ENCODE measurements around the gene ZBTB5. TPM values are rescaled to one million over a fixed set of nuclear protein-coding genes. Genes with fewer than 3 reads are reported as not detected.

Gene ZBTB5
- total and polyA plus RNA-seq, 9 of the 15 experiments (the other 6 are each of a cell fraction or from before 2014, with no cell fraction given), result 2.3 to 43.2 (median 15.5) TPM

GRCh38 chr9:37433867-37434371 lies 31.3 kb downstream of the ZBTB5 start:
- WGBS (ENCODE audit: insufficient coverage, low coverage, missing lambda C conversion rate), result 93% methylated on average over 7 of the region's 7 CpGs
- intact Hi-C loops (cut with micrococcal nuclease) (no loop called here), in situ Hi-C loops (cut with MboI) (no loop called here)
- no peaks in the 10 kb centered on the region for H3K9me3 ChIP-seq (replicated peaks; ENCODE audit: control insufficient read depth, insufficient read depth, low read depth, low read length)
- FAIRE-seq (no peak), DNase-seq (ENCODE audit: extremely low read depth in 1 of 4, low spot score in 3 of 4) (no peak), ATAC-seq (no peak)
- peak overlapping the region in 1 of 2 experiments; percentile 15; a peak in 1 of 4 replicates for H3K9ac ChIP-seq (ENCODE audit: insufficient read depth in 1 of 2, low read depth in 2 of 2, low read length in 2 of 2)
- no peak overlapping the region for H3K27ac ChIP-seq (ENCODE audit: extremely low read depth, low read depth, low read length)
- no TSS peak for BruUV-seq (replicated peaks)
- no peaks in the 10 kb centered on the region for H3K27me3 ChIP-seq (ENCODE audit: control insufficient read depth in 2 of 2, insufficient read depth in 2 of 2, low read length in 2 of 2)
- ChIA-PET POLR2A (interaction anchor here (0.7 to 2.7 kb wide), 5 partner anchors 8 to 158 kb away, joined by 3 to 10 read pairs (median 5); no protein-coding TSS in a partner anchor), CTCF (ENCODE audit: low intra/inter-chr PET ratio) (no interaction called here)
- H2AFZ ChIP-seq (ENCODE audit: low read depth, low read length), result no peak overlapping the region
- H3K4me2 ChIP-seq (ENCODE audit: insufficient read depth, low read length), result no peak overlapping the region
- H3K36me3 ChIP-seq (ENCODE audit: control insufficient read depth, insufficient read depth, low read length), result peaks cover 99% of the 10 kb centered on the region
- peaks cover 20% of the 10 kb centered on the region for H4K20me1 ChIP-seq (replicated peaks; ENCODE audit: control insufficient read depth, insufficient read depth, low read length)
- H3K79me2 ChIP-seq (ENCODE audit: control insufficient read depth, insufficient read depth, low read length), result peaks cover 6% of the 10 kb centered on the region; the same call in 2 of the 3 replicates
- H3K4me3 ChIP-seq, result no peak overlapping the region
- peaks cover 0 to 4% of the 10 kb centered on the region in 2 experiments; a peak in 2 of 5 replicates for H3K4me1 ChIP-seq (replicated peaks in 1 of 2; ENCODE audit: control insufficient read depth in 2 of 2, insufficient read depth in 2 of 2, low read length in 2 of 2)
- H3K9me1 ChIP-seq (ENCODE audit: control insufficient read depth, insufficient read depth, low read length), result no peaks in the 10 kb centered on the region
- TF ChIP-seq HNRNPH1 (optimal IDR thresholded peaks at IDR 0.05; ENCODE audit: low read depth, low read length), result no peak
- TF ChIP-seq ARID1B (IDR thresholded peaks at IDR 0.05), result no peak
- TF ChIP-seq POU5F1 (IDR thresholded peaks at IDR 0.05; ENCODE audit: borderline replicate concordance, low read depth, low read length, partially characterized antibody), result no peak
- no peak for TF ChIP-seq NR2C1 (IDR thresholded peaks at IDR 0.05)
- no peak for TF ChIP-seq NR2C1 (tag; IDR thresholded peaks at IDR 0.05)
- TF ChIP-seq RBM25 (IDR thresholded peaks at IDR 0.05; ENCODE audit: low read depth, low read length, severe bottlenecking), result no peak
- TF ChIP-seq, protein P1, sequence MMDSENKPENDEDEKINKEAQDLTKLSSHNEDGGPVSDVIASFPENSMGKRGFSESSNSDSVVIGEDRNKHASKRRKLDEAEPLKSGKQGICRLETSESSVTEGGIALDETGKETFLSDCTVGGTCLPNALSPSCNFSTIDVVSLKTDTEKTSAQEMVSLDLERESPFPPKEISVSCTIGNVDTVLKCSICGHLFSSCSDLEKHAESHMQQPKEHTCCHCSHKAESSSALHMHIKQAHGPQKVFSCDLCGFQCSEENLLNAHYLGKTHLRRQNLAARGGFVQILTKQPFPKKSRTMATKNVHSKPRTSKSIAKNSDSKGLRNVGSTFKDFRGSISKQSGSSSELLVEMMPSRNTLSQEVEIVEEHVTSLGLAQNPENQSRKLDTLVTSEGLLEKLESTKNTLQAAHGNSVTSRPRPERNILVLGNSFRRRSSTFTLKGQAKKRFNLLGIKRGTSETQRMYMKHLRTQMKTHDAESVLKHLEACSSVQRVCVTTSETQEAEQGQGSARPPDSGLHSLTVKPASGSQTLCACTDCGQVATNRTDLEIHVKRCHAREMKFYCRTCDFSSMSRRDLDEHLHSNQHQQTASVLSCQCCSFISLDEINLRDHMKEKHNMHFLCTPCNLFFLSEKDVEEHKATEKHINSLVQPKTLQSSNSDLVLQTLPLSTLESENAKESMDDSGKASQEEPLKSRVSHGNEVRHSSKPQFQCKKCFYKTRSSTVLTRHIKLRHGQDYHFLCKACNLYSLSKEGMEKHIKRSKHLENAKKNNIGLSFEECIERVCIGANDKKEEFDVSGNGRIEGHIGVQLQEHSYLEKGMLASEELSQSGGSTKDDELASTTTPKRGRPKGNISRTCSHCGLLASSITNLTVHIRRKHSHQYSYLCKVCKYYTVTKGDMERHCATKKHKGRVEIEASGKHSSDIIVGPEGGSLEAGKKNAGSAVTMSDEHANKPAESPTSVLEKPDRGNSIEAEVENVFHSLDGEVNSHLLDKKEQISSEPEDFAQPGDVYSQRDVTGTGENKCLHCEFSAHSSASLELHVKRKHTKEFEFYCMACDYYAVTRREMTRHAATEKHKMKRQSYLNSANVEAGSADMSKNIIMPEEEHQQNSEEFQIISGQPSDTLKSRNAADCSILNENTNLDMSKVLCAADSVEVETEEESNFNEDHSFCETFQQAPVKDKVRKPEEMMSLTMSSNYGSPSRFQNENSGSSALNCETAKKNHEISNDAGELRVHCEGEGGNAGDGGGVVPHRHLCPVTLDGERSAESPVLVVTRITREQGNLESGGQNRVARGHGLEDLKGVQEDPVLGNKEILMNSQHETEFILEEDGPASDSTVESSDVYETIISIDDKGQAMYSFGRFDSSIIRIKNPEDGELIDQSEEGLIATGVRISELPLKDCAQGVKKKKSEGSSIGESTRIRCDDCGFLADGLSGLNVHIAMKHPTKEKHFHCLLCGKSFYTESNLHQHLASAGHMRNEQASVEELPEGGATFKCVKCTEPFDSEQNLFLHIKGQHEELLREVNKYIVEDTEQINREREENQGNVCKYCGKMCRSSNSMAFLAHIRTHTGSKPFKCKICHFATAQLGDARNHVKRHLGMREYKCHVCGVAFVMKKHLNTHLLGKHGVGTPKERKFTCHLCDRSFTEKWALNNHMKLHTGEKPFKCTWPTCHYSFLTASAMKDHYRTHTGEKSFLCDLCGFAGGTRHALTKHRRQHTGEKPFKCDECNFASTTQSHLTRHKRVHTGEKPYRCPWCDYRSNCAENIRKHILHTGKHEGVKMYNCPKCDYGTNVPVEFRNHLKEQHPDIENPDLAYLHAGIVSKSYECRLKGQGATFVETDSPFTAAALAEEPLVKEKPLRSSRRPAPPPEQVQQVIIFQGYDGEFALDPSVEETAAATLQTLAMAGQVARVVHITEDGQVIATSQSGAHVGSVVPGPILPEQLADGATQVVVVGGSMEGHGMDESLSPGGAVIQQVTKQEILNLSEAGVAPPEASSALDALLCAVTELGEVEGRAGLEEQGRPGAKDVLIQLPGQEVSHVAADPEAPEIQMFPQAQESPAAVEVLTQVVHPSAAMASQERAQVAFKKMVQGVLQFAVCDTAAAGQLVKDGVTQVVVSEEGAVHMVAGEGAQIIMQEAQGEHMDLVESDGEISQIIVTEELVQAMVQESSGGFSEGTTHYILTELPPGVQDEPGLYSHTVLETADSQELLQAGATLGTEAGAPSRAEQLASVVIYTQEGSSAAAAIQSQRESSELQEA (IDR thresholded peaks at IDR 0.05; ENCODE audit: low read depth), result no peak
- TF ChIP-seq RBFOX2 (IDR thresholded peaks at IDR 0.05; ENCODE audit: low read depth, low read length), result no peak
- no peak for TF ChIP-seq FIP1L1 (IDR thresholded peaks at IDR 0.05; ENCODE audit: low read depth, low read length, poor library complexity, severe bottlenecking)
- TF ChIP-seq TARDBP (IDR thresholded peaks at IDR 0.05), result no peak
- no peak for TF ChIP-seq KAT7 (CRISPR knock-in tag; IDR thresholded peaks at IDR 0.05; ENCODE audit: borderline replicate concordance)
- no peak for TF ChIP-seq ZNF766 (CRISPR knock-in tag; conservative IDR thresholded peaks at IDR 0.05)
- TF ChIP-seq SAFB (IDR thresholded peaks at IDR 0.05; ENCODE audit: borderline replicate concordance, low read depth, low read length), result no peak
- no peak for TF ChIP-seq BMI1 (IDR thresholded peaks at IDR 0.05; ENCODE audit: low read length)

Data from K562 (cell line).